Kidney epithelial cell (primary cell): Measurements from ENCODE around the gene SIX2. TPM values are rescaled to one million over a fixed set of nuclear protein-coding genes. Genes with fewer than 3 reads are reported as not detected.
A peak's percentile ranks its signal among the peaks of the same experiment; 100 is the strongest.

Experiments
- DNase-seq: peaks from one replicate; pipeline ENCODE4 v3.0.0-alpha.2; 2010; ENCODE audit warnings: low read depth
- H3K27me3 ChIP-seq: 2 replicates; pipeline ENCODE4 v1.6.0; 2011; ENCODE audit warnings: low read length; ENCODE audit not compliant: control insufficient read depth, insufficient read depth
- H3K36me3 ChIP-seq: 2 replicates; pipeline ENCODE4 v1.5.1; 2011; ENCODE audit warnings: low read length; ENCODE audit not compliant: control insufficient read depth, insufficient read depth
- H3K4me3 ChIP-seq: 2 replicates; pipeline ENCODE4 v1.5.1; 2011; ENCODE audit warnings: low read depth, mild to moderate bottlenecking, control low read depth, low read length
- CTCF ChIP-seq: IDR thresholded peaks from 2 replicates; pipeline ENCODE4 v1.5.1; 2011; ENCODE audit warnings: mild to moderate bottlenecking, moderate library complexity, low read length, control low read depth, inconsistent platforms; ENCODE audit not compliant: insufficient read depth, poor library complexity, severe bottlenecking
- total RNA-seq: library from RNA; depleted of rRNA; stranded (reverse); fragments of >200 nt; gene quantifications from 2 replicates; pipeline ENCODE4 v1.2.3, GENCODE V29; 2015

Gene SIX2
- total RNA-seq, 1 donor from 2014 or later: 0.96 TPM

- DNase-seq: no peak
- no peaks in the 10 kb centered on the region for H3K36me3 ChIP-seq
- peaks cover 48% of the 10 kb centered on the region for H3K27me3 ChIP-seq
- no peak for TF ChIP-seq CTCF
- no peak overlapping the region for H3K4me3 ChIP-seq
Observed at GRCh38 chr2:44956843-44957242, 52.4 kb downstream of the SIX2 start.

GRCh38 chr2:44955593-44956392 lies 53.5 kb downstream of the SIX2 start:
- no peak for DNase-seq
- H3K36me3 ChIP-seq: no peaks in the 10 kb centered on the region
- TF ChIP-seq CTCF: peak; percentile 91
- H3K27me3 ChIP-seq: peaks cover 56% of the 10 kb centered on the region
- no peak overlapping the region for H3K4me3 ChIP-seq

Other genes with a start within 250 kb of the SIX2 start
- gene SIX3, start 67.8 kb downstream of the SIX2 start, total RNA-seq: not detected in 2 replicates